Psoas muscle (tissue), 8 donors: ENCODE measurements around the gene ANAPC15. TPM values are rescaled to one million over a fixed set of nuclear protein-coding genes. Genes with fewer than 3 reads are reported as not detected.

Experiments used
- ATAC-seq, 4 donors: fragments of 200-7000 bp; cut with Tn5 transposase; one replicate each; pipeline ENCODE4 v1.9.1; 2020; ENCODE audit warnings: moderate library complexity in 3 of 4, mild to moderate bottlenecking in 2 of 4
- DNase-seq, 2 donors: peaks; one replicate each; pipeline ENCODE4 v3.0.0-alpha.2; 2020
- H3K27ac ChIP-seq: fragments of 200-600 bp; one replicate; pipeline ENCODE4 v1.8.0; 2022
- H3K27me3 ChIP-seq, 3 donors: fragments of 200-600 bp in 1 of 3; one replicate each; pipeline versions ENCODE4 v1.6.1 to v1.8.0; 2013 to 2022; ENCODE audit warnings: low read length in 2 of 3, mild to moderate bottlenecking in 2 of 3, moderate library complexity in 1 of 3; ENCODE audit not compliant: insufficient read depth in 3 of 3
- H3K36me3 ChIP-seq, 2 donors: fragments of 200-600 bp in 1 of 2; one replicate each; pipeline versions ENCODE4 v1.6.1 to v1.8.0; 2013 to 2022; ENCODE audit warnings: low read depth in 1 of 2, mild to moderate bottlenecking in 1 of 2, moderate library complexity in 1 of 2; ENCODE audit not compliant: insufficient read depth in 1 of 2
- H3K4me1 ChIP-seq: fragments of 200-600 bp; one replicate; pipeline ENCODE4 v1.8.0; 2022
- H3K4me3 ChIP-seq: fragments of 200-600 bp; one replicate; pipeline ENCODE4 v1.8.0; 2022; ENCODE audit warnings: mild to moderate bottlenecking
- H3K9me3 ChIP-seq: fragments of 200-600 bp; one replicate; pipeline ENCODE4 v1.8.0; 2022
- CTCF ChIP-seq: fragments of 200-600 bp; IDR thresholded peaks from one replicate; pipeline ENCODE4 v1.8.0; 2022; ENCODE audit warnings: antibody characterized with exemption
- WGBS, 3 donors: extraction: QIAGEN DNeasy Blood & Tissue Kit; methylation state at CpG; one replicate each; pipeline versions ENCODE4 v1.1.6 to v1.1.7; 2013; 5-methylcytosine and 5-hydroxymethylcytosine counted together
- intact Hi-C, 2 donors: fragments of 100-400 bp; cut with DNase I; formaldehyde crosslinking; loops; one replicate each; pipeline versions ENCODE4 v1.11.0 to v1.14.2; 2022
- polyA plus RNA-seq, 3 donors: library from polyadenylated mRNA; stranded (reverse); fragments of 200-250 nt; gene quantifications; one replicate each; pipeline ENCODE4 v1.2.3, GENCODE V29; 2013
- total RNA-seq, 4 donors: library from RNA; stranded (reverse); fragmentation: NEBNext Ultra II Directional in 2 of 4; extraction: Animal tissue kit (Norgen Biotek cat#: 25700) in 2 of 4; gene quantifications; one replicate each; pipeline versions ENCODE4 v1.2.1 to v1.2.4, GENCODE V29; 2021 to 2023
- donor health status: healthy with polysubstance abuse.
- donor health status: DM: no; HTN: no; CAD: no; lungs with moderate emphysema.
- donor health status: Bipolar disorder and iron deficiency.
- donor health status: healthy.
- donor health status: DM: yes; HTN: yes; CAD: no.
- donor health status: DM: no; HTN: no; CAD: no.
- donor health status: DM: no; HTN: no; CAD: no.
- donor health status: DM: yes; HTN: yes; CAD: no.

ANAPC15 gene
- total and polyA plus RNA-seq, 7 donors: 32.7 to 49.2 (median 37.5) TPM

DNA sequence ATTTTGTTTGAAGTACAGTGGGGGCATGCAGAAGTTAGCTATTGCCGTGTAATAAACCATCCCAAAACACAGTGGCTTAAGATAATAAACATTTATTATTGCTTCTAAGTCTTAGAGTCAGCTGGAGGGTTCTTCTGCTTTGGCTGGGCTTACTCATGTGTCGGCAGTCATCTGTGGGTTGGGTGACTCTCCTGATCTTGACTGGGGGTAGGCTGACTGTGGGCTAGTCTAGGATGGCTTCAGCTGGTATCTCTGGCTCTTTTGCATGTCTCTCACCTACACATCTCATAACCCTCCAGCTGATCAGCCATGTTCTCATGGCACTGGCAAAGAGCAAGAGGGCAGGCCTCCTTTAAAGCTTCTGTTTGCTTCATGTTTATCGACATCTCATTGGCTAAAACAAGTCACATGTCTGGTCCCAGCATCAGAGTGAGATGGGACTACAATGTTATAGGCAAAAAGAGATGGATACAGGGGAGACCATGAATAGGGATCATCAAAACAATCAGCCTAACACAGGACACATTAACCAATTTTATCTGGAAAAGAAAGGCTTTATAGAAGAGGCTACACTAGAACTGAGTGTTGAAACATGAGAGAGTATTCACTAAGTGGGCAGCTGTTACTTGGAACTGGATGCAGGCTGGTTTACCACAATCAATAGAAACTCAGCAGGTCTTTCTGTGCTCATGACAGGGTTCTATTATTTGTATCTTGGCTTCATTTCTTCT, 26.7 kb downstream of the ANAPC15 start:
- H3K27ac ChIP-seq: no peak overlapping the region
- H3K4me3 ChIP-seq: no peak overlapping the region
- DNase-seq: no peak
- no peaks in the 10 kb centered on the region for H3K27me3 ChIP-seq
- no peaks in the 10 kb centered on the region for H3K9me3 ChIP-seq
- TF ChIP-seq CTCF: no peak
- peaks cover 7% of the 10 kb centered on the region for H3K4me1 ChIP-seq
- intact Hi-C loops: no loop called here
- no peak for ATAC-seq
- 64 to 74% (median 67%) methylated on average over 3 of the region's 3 CpGs for WGBS, 3 donors
- peaks cover 3 to 18% of the 10 kb centered on the region in 2 donors for H3K36me3 ChIP-seq

DNA sequence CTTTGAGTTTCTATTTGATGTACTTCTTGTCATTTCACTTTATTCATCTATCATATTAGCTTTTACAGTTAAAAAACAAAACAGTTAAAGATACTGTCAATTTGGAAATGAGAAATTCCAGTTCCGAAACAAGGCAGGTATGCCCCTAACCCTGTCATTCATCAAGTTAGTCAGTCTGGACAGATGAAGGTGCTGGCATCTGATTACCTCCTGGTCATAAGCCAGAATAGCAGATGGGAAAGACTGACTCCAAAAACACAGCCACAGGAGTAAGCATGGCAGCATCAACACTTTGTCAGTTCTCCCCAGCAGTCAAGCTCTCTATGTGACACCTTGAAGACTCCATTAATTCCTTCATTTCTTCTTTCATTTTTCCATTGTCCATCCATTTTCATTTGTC, 27.5 kb downstream of the ANAPC15 start:
- intact Hi-C loops: no loop called here
- WGBS, 3 donors: 26 to 56% (median 29%) methylated on average over 1 of the region's 1 CpG
- no peak overlapping the region for H3K27ac ChIP-seq

GRCh38 chr11:72084076-72084475, 28.4 kb downstream of the ANAPC15 start:
- DNase-seq (no peak), ATAC-seq (no peak)
- no peak for TF ChIP-seq CTCF
- intact Hi-C loops: no loop called here
- WGBS, 3 donors: 89 to 91% (median 90%) methylated on average over 4 of the region's 4 CpGs
- Histone ChIP-seq H3K4me3 (no peak overlapping the region), H3K9me3 (no peaks in the 10 kb centered on the region), H3K27me3 (no peaks in the 10 kb centered on the region), H3K27ac (no peak overlapping the region), H3K36me3 (peaks cover 0 to 12% of the 10 kb centered on the region in 2 donors), H3K4me1 (peaks cover 13% of the 10 kb centered on the region)

More for the DNA sequence above, 27.5 kb downstream of the ANAPC15 start:
- Histone ChIP-seq H3K27me3 (no peaks in the 10 kb centered on the region), H3K9me3 (no peaks in the 10 kb centered on the region), H3K36me3 (peaks cover 0 to 18% of the 10 kb centered on the region in 2 donors), H3K4me3 (no peak overlapping the region), H3K4me1 (peaks cover 7% of the 10 kb centered on the region)
- no peak for DNase-seq
- no peak for TF ChIP-seq CTCF
- no peak for ATAC-seq

DNA sequence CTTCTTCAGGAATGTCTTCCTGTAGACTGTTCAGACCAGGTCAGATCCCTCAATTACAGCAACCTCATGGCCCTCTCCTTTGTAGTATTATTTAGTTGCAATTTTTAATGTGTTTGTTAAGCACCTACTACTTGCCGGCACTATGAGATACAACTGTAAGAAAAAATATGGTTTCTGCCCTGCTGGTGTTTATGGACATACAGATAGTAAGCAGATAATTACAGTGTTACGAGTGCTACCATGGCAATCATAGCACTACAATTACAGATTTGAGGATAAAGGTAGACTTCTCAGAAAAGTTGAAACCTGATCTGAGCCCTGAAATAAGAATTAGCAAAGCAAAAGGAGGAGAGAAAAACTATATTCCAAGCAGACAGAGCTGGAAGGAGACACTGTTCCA, 29.1 kb downstream of the ANAPC15 start:
- peaks cover 0 to 8% of the 10 kb centered on the region in 2 donors for H3K36me3 ChIP-seq
- 88 to 90% (median 90%) methylated on average over 2 of the region's 2 CpGs for WGBS, 3 donors
- intact Hi-C loops: no loop called here
- no peak overlapping the region for H3K4me3 ChIP-seq
- no peaks in the 10 kb centered on the region for H3K9me3 ChIP-seq
- H3K4me1 ChIP-seq: peaks cover 19% of the 10 kb centered on the region
- DNase-seq (no peak), ATAC-seq (no peak)
- H3K27ac ChIP-seq: no peak overlapping the region
- H3K27me3 ChIP-seq: no peaks in the 10 kb centered on the region
- TF ChIP-seq CTCF: no peak
